GM12878 (cell line): ENCODE measurements around the gene VPS52. TPM values are rescaled to one million over a fixed set of nuclear protein-coding genes. Genes with fewer than 3 reads are reported as not detected.

Experiments
- ATAC-seq: fragments of 200-7000 bp; cut with Tn5 transposase; 3 replicates; pipeline ENCODE4 v1.9.1; 2020; ENCODE audit warnings: mild to moderate bottlenecking, moderate library complexity
- BruUV-seq: library from RNA; stranded (reverse); fragments of 400-500 nt; replicated peaks from 2 replicates; lab custom pipeline; 2021; lab: Mats Ljungman, UMichigan
- CTCF ChIA-PET: fragments of 300-600 bp; sonication (Branson Sonifier 250); formaldehyde crosslinking; extraction: SDS; loops from one replicate; lab custom pipeline; 2021; ENCODE audit warnings: inconsistent platforms; lab: Yijun Ruan, JAX
- POLR2A ChIA-PET: fragments of 350-600 bp; formaldehyde crosslinking; extraction: SDS; loops from one replicate; lab custom pipeline; 2021; ENCODE audit warnings: inconsistent platforms; lab: Charles Lee
- RAD21 ChIA-PET: fragments of 300-600 bp; sonication (Branson Sonifier 250); formaldehyde crosslinking; loops from one replicate; lab custom pipeline; 2023; ENCODE audit warnings: antibody characterized with exemption; ENCODE audit not compliant: unreplicated experiment; lab: Charles Lee
- SMC1A ChIA-PET: fragments of 300-600 bp; sonication (Branson Sonifier 250); formaldehyde crosslinking; loops from one replicate; lab custom pipeline; 2023; ENCODE audit not compliant: unreplicated experiment, uncharacterized antibody; lab: Charles Lee
- DNase-seq: peaks from one replicate; pipeline ENCODE4 v3.0.0-alpha.2; 2011; ENCODE audit warnings: low read depth, low spot score
- FAIRE-seq: peaks from 3 replicates; lab custom pipeline; 2011; peaks lifted over from hg19 to GRCh38; lab: Jason Lieb, UNC
- H2AFZ ChIP-seq: 2 replicates; pipeline ENCODE4 v1.6.0; 2011; ENCODE audit warnings: low read depth, low read length, control low read depth; ENCODE audit not compliant: control insufficient read depth
- H3K27ac ChIP-seq: 2 replicates; pipeline ENCODE4 v1.5.1; 2011; ENCODE audit warnings: control low read depth; ENCODE audit not compliant: control insufficient read depth, insufficient read depth
- H3K27me3 ChIP-seq, 2 experiments: replicated peaks in 1 of 2; 2 replicates each; pipeline versions ENCODE4 v1.6.0 to v1.6.1; 2011; ENCODE audit warnings: low read length in 1 of 2; ENCODE audit not compliant: control insufficient read depth in 2 of 2, insufficient read depth in 2 of 2
- H3K36me3 ChIP-seq, 2 experiments: 2 replicates each; pipeline ENCODE4 v1.5.1; 2011; ENCODE audit warnings: low read length in 1 of 2; ENCODE audit not compliant: control insufficient read depth in 2 of 2, insufficient read depth in 2 of 2
- H3K4me1 ChIP-seq: 2 replicates; pipeline ENCODE4 v1.6.1; 2011; ENCODE audit warnings: mild to moderate bottlenecking, low read length, moderate library complexity, mixed read lengths; ENCODE audit not compliant: control insufficient read depth, insufficient read depth
- H3K4me2 ChIP-seq: 2 replicates; pipeline ENCODE4 v1.6.0; 2011; ENCODE audit warnings: control low read depth; ENCODE audit not compliant: control insufficient read depth, insufficient read depth
- H3K4me3 ChIP-seq: fragments of 200-600 bp; sonication (generic); 2 replicates; pipeline ENCODE4 v1.5.1; 2016
- H3K79me2 ChIP-seq: 2 replicates; pipeline ENCODE4 v1.6.0; 2011; ENCODE audit warnings: low read length; ENCODE audit not compliant: control insufficient read depth, insufficient read depth
- H3K9ac ChIP-seq: 2 replicates; pipeline ENCODE4 v1.8.0; 2011; ENCODE audit warnings: low read length, control low read depth, mixed read lengths; ENCODE audit not compliant: control insufficient read depth, insufficient read depth
- H3K9me3 ChIP-seq: replicated peaks from 3 replicates; pipeline ENCODE4 v1.5.1; 2011; ENCODE audit warnings: mild to moderate bottlenecking, low read length; ENCODE audit not compliant: control insufficient read depth, insufficient read depth
- H4K20me1 ChIP-seq: 2 replicates; pipeline ENCODE4 v1.6.0; 2011; ENCODE audit not compliant: control insufficient read depth, insufficient read depth
- BCLAF1 ChIP-seq: fragments of 450-650 bp; IDR thresholded peaks from 2 replicates; pipeline ENCODE4 v1.6.1; 2017; ENCODE audit warnings: antibody characterized with exemption, mild to moderate bottlenecking, moderate library complexity
- LARP7 ChIP-seq: fragments of 450-650 bp; IDR thresholded peaks from 2 replicates; pipeline ENCODE4 v1.6.1; 2017; ENCODE audit warnings: mild to moderate bottlenecking
- MEF2A ChIP-seq: IDR thresholded peaks from 2 replicates; pipeline ENCODE4 v1.6.1; 2011; ENCODE audit warnings: low read depth, mild to moderate bottlenecking, low read length, moderate library complexity; ENCODE audit not compliant: insufficient read depth
- NFIC ChIP-seq: IDR thresholded peaks from 2 replicates; pipeline ENCODE4 v1.6.1; 2012; ENCODE audit warnings: low read depth, mild to moderate bottlenecking, inconsistent platforms, low read length, moderate library complexity
- SUZ12 ChIP-seq: fragments of 200-600 bp; sonication (generic); IDR thresholded peaks from one replicate; pipeline ENCODE4 v1.6.1; 2018; ENCODE audit warnings: antibody characterized with exemption, mild to moderate bottlenecking; ENCODE audit not compliant: unreplicated experiment
- TCF12 ChIP-seq: IDR thresholded peaks from 2 replicates; pipeline ENCODE4 v1.6.1; 2011; ENCODE audit warnings: low read depth, mild to moderate bottlenecking, low read length
- USF2 ChIP-seq: IDR thresholded peaks from 2 replicates; pipeline ENCODE4 v1.6.1; 2011; ENCODE audit warnings: low read depth, low read length, improper control_type of control experiment, borderline replicate concordance
- WGBS: methylation state at CpG from one replicate; pipeline ENCODE4 v1.1.6; 2016; ENCODE audit warnings: low lambda C conversion rate; ENCODE audit not compliant: insufficient replicate concordance, insufficient coverage; ENCODE audit errors: missing lambda C conversion rate; 5-methylcytosine and 5-hydroxymethylcytosine counted together
- in situ Hi-C: fragments of 300-500 bp; cut with MboI; formaldehyde crosslinking; loops from 9 replicates; pipeline ENCODE4 v1.14.3; 2018; ENCODE audit warnings: mixed read lengths
- intact Hi-C: fragments of 100-400 bp; cut with micrococcal nuclease; formaldehyde crosslinking; loops from one replicate; pipeline ENCODE4 v1.14.2; 2022; ENCODE audit not compliant: unreplicated experiment
- polyA plus RNA-seq, 11 experiments: library from polyadenylated mRNA; depleted of rRNA in 4 of 11; unstranded in 6 of 11; stranded (reverse) in 5 of 11; fragments of >200 nt; fragmentation: Nextera tagmentation in 4 of 11; fragmentation: Illumina TruSeq in 1 of 11; extraction: Ambion mirVana in 4 of 11; extraction: Trizol in 1 of 11; gene quantifications; 1 replicate in 1 of 11; 2 replicates in 10 of 11; pipeline versions ENCODE4 v1.2.1 to v1.2.3, GENCODE V29; 2011 to 2016; ENCODE audit warnings: inconsistent platforms in 2 of 11, missing spikeins in 2 of 11, low read depth in 1 of 11
- total RNA-seq, 4 experiments: library from RNA; depleted of rRNA in 3 of 4; stranded (reverse); fragments of >200 nt in 3 of 4; fragmentation: Illumina TruSeq in 1 of 4; extraction: Trizol in 1 of 4; gene quantifications; 2 replicates each; pipeline versions ENCODE4 v1.2.1 to v1.2.3, GENCODE V29; 2013 to 2021
- TF ChIP-seq, protein P1 (sequence below): fragments of 450-650 bp; IDR thresholded peaks from 2 replicates; pipeline ENCODE4 v1.6.1; 2014; ENCODE audit warnings: mild to moderate bottlenecking
- TF ChIP-seq, protein P2 (sequence below): fragments of 450-650 bp; IDR thresholded peaks from 2 replicates; pipeline ENCODE4 v1.6.1; 2017; ENCODE audit warnings: mild to moderate bottlenecking, low read depth, inconsistent platforms; ENCODE audit not compliant: poor library complexity, severe bottlenecking
- TF ChIP-seq, protein P3 (sequence below): fragments of 450-650 bp; formaldehyde crosslinking; IDR thresholded peaks from 2 replicates; pipeline ENCODE4 v1.4.0; 2020; ENCODE audit warnings: mild to moderate bottlenecking, moderate library complexity

Gene VPS52
- total and polyA plus RNA-seq, 10 of the 15 experiments (the other 5 are each of a cell fraction or from before 2014, with no cell fraction given) = 11.3 to 52.7 (median 36.7) TPM

GRCh38 chr6:33299237-33299944, 27.7 kb upstream of the VPS52 start:
- ChIA-PET CTCF (interaction anchor here (0.9 to 4.5 kb wide), 11 partner anchors 9 to 126 kb away, joined by 3 to 30 read pairs (median 5); partner anchors contain the start of genes B3GALT4, CUTA, PFDN6 and RPS18), RAD21 (interaction anchor here (0.7 to 2.0 kb wide), 16 partner anchors 10 to 272 kb away, joined by 3 to 14 read pairs (median 4); partner anchors contain the start of genes B3GALT4, PFDN6, RPS18 and SYNGAP1), POLR2A (interaction anchor here (0.6 to 3.4 kb wide), 10 partner anchors 10 to 172 kb away, joined by 3 to 41 read pairs (median 7); partner anchors contain the start of genes B3GALT4, PFDN6, RING1 and RPS18), SMC1A (interaction anchor here (0.8 to 1.6 kb wide), 6 partner anchors 11 to 45 kb away, joined by 3 to 10 read pairs (median 4); partner anchors contain the start of genes B3GALT4, RPS18, VPS52 and ZBTB22)
- DNase-seq = peak; percentile 69
- in situ Hi-C loops = no loop called here
- peak; percentile 89 for ATAC-seq
- Histone ChIP-seq H3K4me1 (peaks cover 11% of the 10 kb centered on the region), H3K4me2 (peak overlapping the region; percentile 86), H3K79me2 (peaks cover 4% of the 10 kb centered on the region; the same call in 1 of the 2 replicates), H3K27ac (peak overlapping the region; percentile 86), H4K20me1 (no peaks in the 10 kb centered on the region), H3K4me3 (peak overlapping the region; percentile 100), H3K9ac (peak overlapping the region; percentile 82), H3K36me3 (peaks cover 7 to 10% of the 10 kb centered on the region in 2 experiments), H3K27me3 (no peaks in the 10 kb centered on the region), H2AFZ (peak overlapping the region; percentile 68), H3K9me3 (no peaks in the 10 kb centered on the region)
- BruUV-seq = TSS peak; percentile 94
- 1% methylated on average over 54 of the region's 54 CpGs for WGBS
- intact Hi-C loops = loop anchor here (1.0 kb wide), 2 partner anchors 15 to 22 kb away; partner anchors contain the start of genes B3GALT4 and TAPBP
- peak; percentile 91 for FAIRE-seq
- TF ChIP-seq LARP7 = peak; percentile 52
- TF ChIP-seq USF2 = no peak
- peak; percentile 54; the same call in 1 of the 2 replicates for TF ChIP-seq NFIC
- TF ChIP-seq, protein P1, sequence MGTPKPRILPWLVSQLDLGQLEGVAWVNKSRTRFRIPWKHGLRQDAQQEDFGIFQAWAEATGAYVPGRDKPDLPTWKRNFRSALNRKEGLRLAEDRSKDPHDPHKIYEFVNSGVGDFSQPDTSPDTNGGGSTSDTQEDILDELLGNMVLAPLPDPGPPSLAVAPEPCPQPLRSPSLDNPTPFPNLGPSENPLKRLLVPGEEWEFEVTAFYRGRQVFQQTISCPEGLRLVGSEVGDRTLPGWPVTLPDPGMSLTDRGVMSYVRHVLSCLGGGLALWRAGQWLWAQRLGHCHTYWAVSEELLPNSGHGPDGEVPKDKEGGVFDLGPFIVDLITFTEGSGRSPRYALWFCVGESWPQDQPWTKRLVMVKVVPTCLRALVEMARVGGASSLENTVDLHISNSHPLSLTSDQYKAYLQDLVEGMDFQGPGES = no peak
- TF ChIP-seq TCF12 = no peak
- TF ChIP-seq, protein P2, sequence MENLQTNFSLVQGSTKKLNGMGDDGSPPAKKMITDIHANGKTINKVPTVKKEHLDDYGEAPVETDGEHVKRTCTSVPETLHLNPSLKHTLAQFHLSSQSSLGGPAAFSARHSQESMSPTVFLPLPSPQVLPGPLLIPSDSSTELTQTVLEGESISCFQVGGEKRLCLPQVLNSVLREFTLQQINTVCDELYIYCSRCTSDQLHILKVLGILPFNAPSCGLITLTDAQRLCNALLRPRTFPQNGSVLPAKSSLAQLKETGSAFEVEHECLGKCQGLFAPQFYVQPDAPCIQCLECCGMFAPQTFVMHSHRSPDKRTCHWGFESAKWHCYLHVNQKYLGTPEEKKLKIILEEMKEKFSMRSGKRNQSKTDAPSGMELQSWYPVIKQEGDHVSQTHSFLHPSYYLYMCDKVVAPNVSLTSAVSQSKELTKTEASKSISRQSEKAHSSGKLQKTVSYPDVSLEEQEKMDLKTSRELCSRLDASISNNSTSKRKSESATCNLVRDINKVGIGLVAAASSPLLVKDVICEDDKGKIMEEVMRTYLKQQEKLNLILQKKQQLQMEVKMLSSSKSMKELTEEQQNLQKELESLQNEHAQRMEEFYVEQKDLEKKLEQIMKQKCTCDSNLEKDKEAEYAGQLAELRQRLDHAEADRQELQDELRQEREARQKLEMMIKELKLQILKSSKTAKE = peak; percentile 50
- no peak for TF ChIP-seq BCLAF1
- peak; percentile 84 for TF ChIP-seq MEF2A
- TF ChIP-seq SUZ12 = no peak
- TF ChIP-seq, protein P3, sequence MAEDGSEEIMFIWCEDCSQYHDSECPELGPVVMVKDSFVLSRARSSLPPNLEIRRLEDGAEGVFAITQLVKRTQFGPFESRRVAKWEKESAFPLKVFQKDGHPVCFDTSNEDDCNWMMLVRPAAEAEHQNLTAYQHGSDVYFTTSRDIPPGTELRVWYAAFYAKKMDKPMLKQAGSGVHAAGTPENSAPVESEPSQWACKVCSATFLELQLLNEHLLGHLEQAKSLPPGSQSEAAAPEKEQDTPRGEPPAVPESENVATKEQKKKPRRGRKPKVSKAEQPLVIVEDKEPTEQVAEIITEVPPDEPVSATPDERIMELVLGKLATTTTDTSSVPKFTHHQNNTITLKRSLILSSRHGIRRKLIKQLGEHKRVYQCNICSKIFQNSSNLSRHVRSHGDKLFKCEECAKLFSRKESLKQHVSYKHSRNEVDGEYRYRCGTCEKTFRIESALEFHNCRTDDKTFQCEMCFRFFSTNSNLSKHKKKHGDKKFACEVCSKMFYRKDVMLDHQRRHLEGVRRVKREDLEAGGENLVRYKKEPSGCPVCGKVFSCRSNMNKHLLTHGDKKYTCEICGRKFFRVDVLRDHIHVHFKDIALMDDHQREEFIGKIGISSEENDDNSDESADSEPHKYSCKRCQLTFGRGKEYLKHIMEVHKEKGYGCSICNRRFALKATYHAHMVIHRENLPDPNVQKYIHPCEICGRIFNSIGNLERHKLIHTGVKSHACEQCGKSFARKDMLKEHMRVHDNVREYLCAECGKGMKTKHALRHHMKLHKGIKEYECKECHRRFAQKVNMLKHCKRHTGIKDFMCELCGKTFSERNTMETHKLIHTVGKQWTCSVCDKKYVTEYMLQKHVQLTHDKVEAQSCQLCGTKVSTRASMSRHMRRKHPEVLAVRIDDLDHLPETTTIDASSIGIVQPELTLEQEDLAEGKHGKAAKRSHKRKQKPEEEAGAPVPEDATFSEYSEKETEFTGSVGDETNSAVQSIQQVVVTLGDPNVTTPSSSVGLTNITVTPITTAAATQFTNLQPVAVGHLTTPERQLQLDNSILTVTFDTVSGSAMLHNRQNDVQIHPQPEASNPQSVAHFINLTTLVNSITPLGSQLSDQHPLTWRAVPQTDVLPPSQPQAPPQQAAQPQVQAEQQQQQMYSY = no peak
